HepG2 (cell line): ENCODE data around the gene SAMD8. TPM values are rescaled to one million over a fixed set of nuclear protein-coding genes. Genes with fewer than 3 reads are reported as not detected.

ENCODE experiments used
- BRF2 ChIP-seq: sonication (generic); formaldehyde crosslinking; IDR thresholded peaks from 2 replicates; pipeline ENCODE4 v1.8.1; 2022; ENCODE audit warnings: mild to moderate bottlenecking, missing genetic modification reagents
- DMAP1 ChIP-seq: IDR thresholded peaks from 2 replicates; pipeline ENCODE4 v1.6.1; 2016
- NR2F6 ChIP-seq, 2 experiments: IDR thresholded peaks; 2 replicates each; pipeline ENCODE4 v1.6.1; 2016; ENCODE audit warnings: antibody characterized with exemption in 1 of 2, mild to moderate bottlenecking in 1 of 2
- PHF20 ChIP-seq: sonication (generic); formaldehyde crosslinking; IDR thresholded peaks from 2 replicates; pipeline ENCODE4 v1.5.0; 2020; ENCODE audit warnings: mild to moderate bottlenecking, missing genetic modification reagents
- SIN3A ChIP-seq: IDR thresholded peaks from 2 replicates; pipeline ENCODE4 v1.6.1; 2011; ENCODE audit warnings: low read depth, mild to moderate bottlenecking, control low read depth, low read length, borderline replicate concordance
- SMAD1 ChIP-seq: sonication (generic); formaldehyde crosslinking; IDR thresholded peaks from 2 replicates; pipeline ENCODE4 v1.4.0; 2020; ENCODE audit warnings: missing genetic modification reagents, low read depth, mild to moderate bottlenecking, borderline replicate concordance
- ZBTB42 ChIP-seq: sonication (generic); formaldehyde crosslinking; IDR thresholded peaks from 2 replicates; pipeline ENCODE4 v1.5.0; 2020; ENCODE audit warnings: mild to moderate bottlenecking, missing genetic modification reagents
- ZFP62 ChIP-seq: sonication (generic); formaldehyde crosslinking; IDR thresholded peaks from 2 replicates; pipeline ENCODE4 v1.4.0; 2020; ENCODE audit warnings: missing genetic modification reagents
- ZKSCAN5 ChIP-seq: sonication (generic); formaldehyde crosslinking; IDR thresholded peaks from 2 replicates; pipeline ENCODE4 v1.5.1; 2020; ENCODE audit warnings: mild to moderate bottlenecking, missing genetic modification reagents
- ZNF20 ChIP-seq: sonication (generic); formaldehyde crosslinking; IDR thresholded peaks from 2 replicates; pipeline ENCODE4 v1.4.0; 2020; ENCODE audit warnings: mild to moderate bottlenecking, moderate library complexity, missing genetic modification reagents
- ZNF24 ChIP-seq: fragments of 450-650 bp; IDR thresholded peaks from 2 replicates; pipeline ENCODE4 v1.6.1; 2017; ENCODE audit warnings: antibody characterized with exemption, mild to moderate bottlenecking
- ZNF274 ChIP-seq: sonication (generic); formaldehyde crosslinking; IDR thresholded peaks from 2 replicates; pipeline ENCODE4 v1.5.1; 2020; ENCODE audit warnings: mild to moderate bottlenecking, missing genetic modification reagents
- ZNF33A ChIP-seq: sonication (generic); formaldehyde crosslinking; IDR thresholded peaks from 2 replicates; pipeline ENCODE4 v1.5.1; 2020; ENCODE audit warnings: missing genetic modification reagents, mild to moderate bottlenecking, moderate library complexity, borderline replicate concordance
- ZNF484 ChIP-seq: sonication (generic); formaldehyde crosslinking; IDR thresholded peaks from 2 replicates; pipeline ENCODE4 v1.5.1; 2020; ENCODE audit warnings: mild to moderate bottlenecking, low read depth, missing genetic modification reagents, borderline replicate concordance
- ZNF557 ChIP-seq: sonication (generic); formaldehyde crosslinking; IDR thresholded peaks from 2 replicates; pipeline ENCODE4 v1.4.0; 2020; ENCODE audit warnings: missing genetic modification reagents
- ZNF674 ChIP-seq: sonication (generic); formaldehyde crosslinking; IDR thresholded peaks from 2 replicates; pipeline ENCODE4 v1.5.0; 2020; ENCODE audit warnings: low read depth, mild to moderate bottlenecking, missing genetic modification reagents
- ZNF768 ChIP-seq: sonication (generic); formaldehyde crosslinking; IDR thresholded peaks from 2 replicates; pipeline ENCODE4 v1.4.0; 2020; ENCODE audit warnings: missing genetic modification reagents
- polyA plus RNA-seq, 8 experiments: library from polyadenylated mRNA; depleted of rRNA in 3 of 8; stranded (reverse) in 7 of 8; unstranded in 1 of 8; fragments of >200 nt; fragmentation: Illumina TruSeq in 4 of 8; extraction: Trizol in 4 of 8; gene quantifications; 2 replicates each; pipeline versions ENCODE4 v1.2.1 to v1.2.3, GENCODE V29; 2011 to 2016; ENCODE audit warnings: low read depth in 4 of 8, missing spikeins in 1 of 8, mixed read lengths in 1 of 8; ENCODE audit not compliant: insufficient read depth in 1 of 8
- total RNA-seq, 5 experiments: library from RNA; depleted of rRNA; stranded (reverse); fragments of >200 nt; fragmentation: Illumina TruSeq; extraction: Trizol; gene quantifications; 2 replicates each; pipeline ENCODE4 v1.2.3, GENCODE V29; 2016; ENCODE audit warnings: low read depth in 1 of 5
- TF ChIP-seq, protein P1 (sequence below): sonication (generic); formaldehyde crosslinking; IDR thresholded peaks from 2 replicates; pipeline ENCODE4 v1.5.1; 2020; ENCODE audit warnings: mild to moderate bottlenecking, missing genetic modification reagents, borderline replicate concordance
- TF ChIP-seq, protein P2 (sequence below): sonication (generic); formaldehyde crosslinking; IDR thresholded peaks from 2 replicates; pipeline ENCODE4 v1.8.0; 2022; ENCODE audit warnings: missing genetic modification reagents, mild to moderate bottlenecking, inconsistent platforms, borderline replicate concordance
- TF ChIP-seq, protein P3 (sequence below): sonication (generic); formaldehyde crosslinking; IDR thresholded peaks from 2 replicates; pipeline ENCODE4 v1.5.0; 2020; ENCODE audit warnings: mild to moderate bottlenecking, missing genetic modification reagents

SAMD8 gene
- total and polyA plus RNA-seq, 2 of the 13 experiments (the other 11 are each of a cell fraction or from before 2014, with no cell fraction given), result 10.4 to 13.2 TPM

DNA sequence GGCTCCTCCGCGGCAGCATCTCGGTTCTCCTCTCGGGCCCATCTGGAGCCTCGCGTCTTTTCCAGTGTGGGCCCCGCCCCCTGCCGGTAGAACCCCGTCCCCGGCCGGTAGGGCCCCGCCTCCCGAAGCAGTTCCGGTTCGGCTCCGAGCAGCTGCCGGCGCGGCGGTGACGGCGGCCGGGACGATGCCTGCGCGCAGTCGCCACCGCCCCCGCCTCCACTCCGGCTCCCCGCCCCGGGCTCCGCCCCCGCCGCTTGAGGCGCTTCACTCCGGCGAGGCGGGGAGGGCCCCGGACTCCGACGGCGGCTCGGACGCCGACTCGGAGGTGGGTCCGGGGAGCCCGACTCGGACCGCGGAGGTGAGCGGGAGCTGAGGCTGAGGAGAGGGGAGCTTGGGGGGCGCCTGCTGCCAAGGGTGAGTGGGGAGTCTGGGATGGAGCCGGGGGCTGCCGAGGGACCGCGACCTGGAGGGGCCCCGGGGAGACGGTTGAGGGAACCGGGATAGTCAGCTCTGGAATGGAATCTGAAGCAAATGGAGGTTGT is at the start of gene SAMD8 (continued):
- TF ChIP-seq, protein P1, sequence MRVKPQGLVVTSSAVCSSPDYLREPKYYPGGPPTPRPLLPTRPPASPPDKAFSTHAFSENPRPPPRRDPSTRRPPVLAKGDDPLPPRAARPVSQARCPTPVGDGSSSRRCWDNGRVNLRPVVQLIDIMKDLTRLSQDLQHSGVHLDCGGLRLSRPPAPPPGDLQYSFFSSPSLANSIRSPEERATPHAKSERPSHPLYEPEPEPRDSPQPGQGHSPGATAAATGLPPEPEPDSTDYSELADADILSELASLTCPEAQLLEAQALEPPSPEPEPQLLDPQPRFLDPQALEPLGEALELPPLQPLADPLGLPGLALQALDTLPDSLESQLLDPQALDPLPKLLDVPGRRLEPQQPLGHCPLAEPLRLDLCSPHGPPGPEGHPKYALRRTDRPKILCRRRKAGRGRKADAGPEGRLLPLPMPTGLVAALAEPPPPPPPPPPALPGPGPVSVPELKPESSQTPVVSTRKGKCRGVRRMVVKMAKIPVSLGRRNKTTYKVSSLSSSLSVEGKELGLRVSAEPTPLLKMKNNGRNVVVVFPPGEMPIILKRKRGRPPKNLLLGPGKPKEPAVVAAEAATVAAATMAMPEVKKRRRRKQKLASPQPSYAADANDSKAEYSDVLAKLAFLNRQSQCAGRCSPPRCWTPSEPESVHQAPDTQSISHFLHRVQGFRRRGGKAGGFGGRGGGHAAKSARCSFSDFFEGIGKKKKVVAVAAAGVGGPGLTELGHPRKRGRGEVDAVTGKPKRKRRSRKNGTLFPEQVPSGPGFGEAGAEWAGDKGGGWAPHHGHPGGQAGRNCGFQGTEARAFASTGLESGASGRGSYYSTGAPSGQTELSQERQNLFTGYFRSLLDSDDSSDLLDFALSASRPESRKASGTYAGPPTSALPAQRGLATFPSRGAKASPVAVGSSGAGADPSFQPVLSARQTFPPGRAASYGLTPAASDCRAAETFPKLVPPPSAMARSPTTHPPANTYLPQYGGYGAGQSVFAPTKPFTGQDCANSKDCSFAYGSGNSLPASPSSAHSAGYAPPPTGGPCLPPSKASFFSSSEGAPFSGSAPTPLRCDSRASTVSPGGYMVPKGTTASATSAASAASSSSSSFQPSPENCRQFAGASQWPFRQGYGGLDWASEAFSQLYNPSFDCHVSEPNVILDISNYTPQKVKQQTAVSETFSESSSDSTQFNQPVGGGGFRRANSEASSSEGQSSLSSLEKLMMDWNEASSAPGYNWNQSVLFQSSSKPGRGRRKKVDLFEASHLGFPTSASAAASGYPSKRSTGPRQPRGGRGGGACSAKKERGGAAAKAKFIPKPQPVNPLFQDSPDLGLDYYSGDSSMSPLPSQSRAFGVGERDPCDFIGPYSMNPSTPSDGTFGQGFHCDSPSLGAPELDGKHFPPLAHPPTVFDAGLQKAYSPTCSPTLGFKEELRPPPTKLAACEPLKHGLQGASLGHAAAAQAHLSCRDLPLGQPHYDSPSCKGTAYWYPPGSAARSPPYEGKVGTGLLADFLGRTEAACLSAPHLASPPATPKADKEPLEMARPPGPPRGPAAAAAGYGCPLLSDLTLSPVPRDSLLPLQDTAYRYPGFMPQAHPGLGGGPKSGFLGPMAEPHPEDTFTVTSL, result 0 out of 2 replicates have a peak, but pooled peaks have one; percentile 53
- TF ChIP-seq SMAD1 (CRISPR knock-in tag) (no peak), ZNF674 (CRISPR knock-in tag) (0 out of 2 replicates have a peak, but pooled peaks have one; percentile 30), ZNF24 (no peak), ZNF768 (no peak), ZKSCAN5 (no peak), ZNF20 (CRISPR knock-in tag) (no peak), NR2F6 (IDR thresholded peaks at IDR 0.05) (no peak), NR2F6 (CRISPR knock-in tag; IDR thresholded peaks at IDR 0.05) (no peak), PHF20 (CRISPR knock-in tag) (no peak; the same call in 1 of the 2 replicates), SIN3A (no peak; the same call in 1 of the 2 replicates), BRF2 (CRISPR knock-in tag) (peak; percentile 70; the same call in 1 of the 2 replicates), ZNF557 (no peak), ZNF33A (CRISPR knock-in tag) (no peak), ZNF484 (CRISPR knock-in tag) (no peak), ZBTB42 (CRISPR knock-in tag) (no peak), DMAP1 (no peak; the same call in 1 of the 2 replicates), ZFP62 (CRISPR knock-in tag) (no peak), ZNF274 (CRISPR knock-in tag) (peak; percentile 89)
- TF ChIP-seq, protein P2, sequence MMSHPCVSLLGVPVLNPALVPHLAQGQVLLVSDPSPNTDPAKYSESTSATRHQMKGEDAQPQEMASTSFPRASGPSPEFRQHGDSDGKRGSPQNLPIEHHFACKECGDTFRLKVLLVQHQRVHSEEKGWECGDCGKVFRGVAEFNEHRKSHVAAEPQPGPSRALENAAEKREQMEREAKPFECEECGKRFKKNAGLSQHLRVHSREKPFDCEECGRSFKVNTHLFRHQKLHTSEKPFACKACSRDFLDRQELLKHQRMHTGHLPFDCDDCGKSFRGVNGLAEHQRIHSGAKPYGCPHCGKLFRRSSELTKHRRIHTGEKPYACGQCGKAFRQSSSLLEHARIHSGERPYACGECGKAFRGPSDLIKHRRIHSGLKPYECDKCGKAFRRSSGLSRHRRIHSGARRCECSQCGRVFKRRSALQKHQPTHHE (CRISPR knock-in tag), result no peak
- TF ChIP-seq, protein P3, sequence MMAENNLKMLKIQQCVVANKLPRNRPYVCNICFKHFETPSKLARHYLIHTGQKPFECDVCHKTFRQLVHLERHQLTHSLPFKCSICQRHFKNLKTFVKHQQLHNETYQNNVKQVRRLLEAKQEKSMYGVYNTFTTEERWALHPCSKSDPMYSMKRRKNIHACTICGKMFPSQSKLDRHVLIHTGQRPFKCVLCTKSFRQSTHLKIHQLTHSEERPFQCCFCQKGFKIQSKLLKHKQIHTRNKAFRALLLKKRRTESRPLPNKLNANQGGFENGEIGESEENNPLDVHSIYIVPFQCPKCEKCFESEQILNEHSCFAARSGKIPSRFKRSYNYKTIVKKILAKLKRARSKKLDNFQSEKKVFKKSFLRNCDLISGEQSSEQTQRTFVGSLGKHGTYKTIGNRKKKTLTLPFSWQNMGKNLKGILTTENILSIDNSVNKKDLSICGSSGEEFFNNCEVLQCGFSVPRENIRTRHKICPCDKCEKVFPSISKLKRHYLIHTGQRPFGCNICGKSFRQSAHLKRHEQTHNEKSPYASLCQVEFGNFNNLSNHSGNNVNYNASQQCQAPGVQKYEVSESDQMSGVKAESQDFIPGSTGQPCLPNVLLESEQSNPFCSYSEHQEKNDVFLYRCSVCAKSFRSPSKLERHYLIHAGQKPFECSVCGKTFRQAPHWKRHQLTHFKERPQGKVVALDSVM, result peak; percentile 93
